Chondrocyte (in vitro differentiated cells): ENCODE measurements around the gene LRRC4C. TPM values are rescaled to one million over a fixed set of nuclear protein-coding genes. Genes with fewer than 3 reads are reported as not detected.

Source experiments
- DNase-seq: peaks from one replicate; pipeline ENCODE4 v3.0.0; 2021; ENCODE audit warnings: mixed read lengths, low spot score
- H3K27ac Mint-ChIP-seq: one replicate; pipeline ENCODE4 v1.8.0; 2021; ENCODE audit warnings: mild to moderate bottlenecking, moderate library complexity, mixed read lengths; ENCODE audit not compliant: unreplicated experiment
- H3K27me3 Mint-ChIP-seq: 2 replicates; pipeline ENCODE4 v1.8.0; 2021; ENCODE audit warnings: low read depth, mixed read lengths
- H3K36me3 Mint-ChIP-seq: 2 replicates; pipeline ENCODE4 v1.8.0; 2021; ENCODE audit warnings: low read depth, mixed read lengths
- H3K4me1 Mint-ChIP-seq: 2 replicates; pipeline ENCODE4 v1.8.0; 2021; ENCODE audit warnings: low read depth, mild to moderate bottlenecking, mixed read lengths
- H3K4me3 Mint-ChIP-seq: one replicate; pipeline ENCODE4 v1.8.0; 2021; ENCODE audit warnings: mild to moderate bottlenecking, moderate library complexity, mixed read lengths; ENCODE audit not compliant: unreplicated experiment
- H3K9me3 Mint-ChIP-seq: 2 replicates; pipeline ENCODE4 v1.8.0; 2021; ENCODE audit warnings: low read depth, mixed read lengths
- total RNA-seq: library from RNA; stranded (reverse); gene quantifications from 3 replicates; pipeline ENCODE4 v1.2.1, GENCODE V29; 2021
- TF ChIP-seq, protein P1 (sequence below): fragments of 200-600 bp; sonication (generic); IDR thresholded peaks from 2 replicates; pipeline ENCODE4 v1.5.0; 2021; ENCODE audit warnings: antibody characterized with exemption, mild to moderate bottlenecking, moderate library complexity

LRRC4C gene
- total RNA-seq, 1 donor from 2014 or later = 0.72 TPM

DNA sequence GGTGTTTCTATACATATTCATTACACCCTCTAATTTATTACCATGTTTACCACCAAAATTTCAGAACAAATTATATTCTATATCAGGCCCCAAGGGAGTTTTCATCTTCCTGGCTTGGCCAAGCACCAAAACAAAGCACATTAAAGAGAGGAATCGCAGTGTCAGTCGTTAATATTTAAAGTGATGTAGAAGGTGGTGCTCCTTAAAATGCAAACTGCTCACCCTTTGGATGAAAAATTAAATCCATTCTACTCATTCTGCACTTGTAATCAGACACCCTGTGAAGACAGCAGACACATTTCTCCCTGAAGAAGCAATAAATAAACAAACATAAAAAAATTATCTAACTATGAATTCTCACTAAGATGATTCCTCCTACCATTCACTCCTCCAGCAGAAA, 113.4 kb downstream of the LRRC4C start:
- H3K4me1 Mint-ChIP-seq = no peaks in the 10 kb centered on the region
- TF ChIP-seq, protein P1, sequence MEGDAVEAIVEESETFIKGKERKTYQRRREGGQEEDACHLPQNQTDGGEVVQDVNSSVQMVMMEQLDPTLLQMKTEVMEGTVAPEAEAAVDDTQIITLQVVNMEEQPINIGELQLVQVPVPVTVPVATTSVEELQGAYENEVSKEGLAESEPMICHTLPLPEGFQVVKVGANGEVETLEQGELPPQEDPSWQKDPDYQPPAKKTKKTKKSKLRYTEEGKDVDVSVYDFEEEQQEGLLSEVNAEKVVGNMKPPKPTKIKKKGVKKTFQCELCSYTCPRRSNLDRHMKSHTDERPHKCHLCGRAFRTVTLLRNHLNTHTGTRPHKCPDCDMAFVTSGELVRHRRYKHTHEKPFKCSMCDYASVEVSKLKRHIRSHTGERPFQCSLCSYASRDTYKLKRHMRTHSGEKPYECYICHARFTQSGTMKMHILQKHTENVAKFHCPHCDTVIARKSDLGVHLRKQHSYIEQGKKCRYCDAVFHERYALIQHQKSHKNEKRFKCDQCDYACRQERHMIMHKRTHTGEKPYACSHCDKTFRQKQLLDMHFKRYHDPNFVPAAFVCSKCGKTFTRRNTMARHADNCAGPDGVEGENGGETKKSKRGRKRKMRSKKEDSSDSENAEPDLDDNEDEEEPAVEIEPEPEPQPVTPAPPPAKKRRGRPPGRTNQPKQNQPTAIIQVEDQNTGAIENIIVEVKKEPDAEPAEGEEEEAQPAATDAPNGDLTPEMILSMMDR = no peak
- H3K4me3 Mint-ChIP-seq = no peak overlapping the region
- H3K36me3 Mint-ChIP-seq = no peaks in the 10 kb centered on the region
- no peak for DNase-seq
- no peak overlapping the region for H3K27ac Mint-ChIP-seq
- no peaks in the 10 kb centered on the region for H3K27me3 Mint-ChIP-seq
- no peaks in the 10 kb centered on the region for H3K9me3 Mint-ChIP-seq

DNA sequence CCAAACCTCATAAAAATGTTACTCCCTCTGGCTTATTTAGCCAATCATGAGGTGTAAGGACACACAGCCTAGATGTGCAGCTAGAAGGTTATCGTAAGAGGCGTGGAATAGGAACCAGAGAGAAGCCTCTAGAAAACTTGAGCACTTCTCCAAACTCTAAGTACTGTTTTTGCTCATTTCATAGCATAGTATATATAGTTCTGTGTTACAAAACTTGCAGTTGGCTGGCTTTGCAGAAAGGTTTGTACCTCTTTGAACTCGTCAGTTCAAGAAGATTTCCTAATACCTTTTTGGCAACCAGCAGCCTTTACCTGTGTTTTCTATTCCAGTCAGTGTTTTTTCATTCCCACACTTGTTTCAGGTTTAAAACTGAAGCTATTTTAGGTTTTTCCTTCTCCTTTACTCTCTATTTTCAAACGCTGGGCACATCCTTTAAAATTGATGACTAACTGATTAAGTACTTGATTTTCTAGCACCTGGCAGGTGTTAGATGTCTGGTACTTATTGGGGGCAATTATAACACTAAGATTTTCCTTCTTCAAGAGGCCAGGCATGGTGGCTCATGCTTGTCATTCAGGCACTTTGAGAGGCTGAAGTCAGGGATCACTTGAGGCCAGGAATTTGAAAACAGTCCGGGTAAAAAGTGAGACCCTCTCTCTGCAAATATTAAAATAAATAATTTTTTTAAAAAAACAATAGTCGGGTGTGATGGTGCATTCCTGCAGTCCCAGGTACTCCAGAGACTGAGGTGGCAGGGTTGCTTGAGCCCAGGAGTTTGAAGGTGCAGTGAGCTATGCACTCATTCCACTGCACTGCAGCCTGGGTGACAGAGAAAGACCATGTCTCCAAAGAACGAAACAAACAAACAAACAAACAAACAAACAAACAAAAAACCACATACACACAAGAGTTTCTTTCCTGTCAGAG, 125.2 kb downstream of the LRRC4C start:
- no peaks in the 10 kb centered on the region for H3K4me1 Mint-ChIP-seq
- H3K36me3 Mint-ChIP-seq = no peaks in the 10 kb centered on the region
- TF ChIP-seq, protein P1 = no peak
- H3K27ac Mint-ChIP-seq = no peak overlapping the region
- no peak overlapping the region for H3K4me3 Mint-ChIP-seq
- DNase-seq = no peak
- H3K9me3 Mint-ChIP-seq = no peaks in the 10 kb centered on the region
- H3K27me3 Mint-ChIP-seq = no peaks in the 10 kb centered on the region

DNA sequence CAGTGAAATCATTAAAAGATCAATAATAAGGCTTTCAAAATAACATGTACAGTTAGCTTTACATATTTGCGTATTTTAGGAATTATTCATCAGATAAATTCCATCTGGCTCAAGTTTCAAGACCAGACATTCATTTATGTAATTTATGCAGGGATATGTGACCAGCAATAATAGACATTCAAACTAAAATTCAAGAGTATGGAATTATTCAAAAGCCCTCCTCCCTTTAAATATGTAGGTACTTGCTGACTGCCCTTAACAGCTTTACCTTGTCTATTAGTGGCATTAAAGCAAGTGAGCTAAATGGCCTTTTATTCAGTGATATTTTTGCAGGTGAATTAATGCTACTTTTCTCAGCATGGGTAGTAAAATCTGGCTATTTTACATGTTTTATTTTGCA, 126.1 kb downstream of the LRRC4C start:
- Mint-ChIP-seq H3K4me3 (no peak overlapping the region), H3K4me1 (no peaks in the 10 kb centered on the region), H3K9me3 (no peaks in the 10 kb centered on the region), H3K27me3 (no peaks in the 10 kb centered on the region), H3K27ac (no peak overlapping the region), H3K36me3 (no peaks in the 10 kb centered on the region)
- DNase-seq = no peak
- TF ChIP-seq, protein P1 = no peak

DNA sequence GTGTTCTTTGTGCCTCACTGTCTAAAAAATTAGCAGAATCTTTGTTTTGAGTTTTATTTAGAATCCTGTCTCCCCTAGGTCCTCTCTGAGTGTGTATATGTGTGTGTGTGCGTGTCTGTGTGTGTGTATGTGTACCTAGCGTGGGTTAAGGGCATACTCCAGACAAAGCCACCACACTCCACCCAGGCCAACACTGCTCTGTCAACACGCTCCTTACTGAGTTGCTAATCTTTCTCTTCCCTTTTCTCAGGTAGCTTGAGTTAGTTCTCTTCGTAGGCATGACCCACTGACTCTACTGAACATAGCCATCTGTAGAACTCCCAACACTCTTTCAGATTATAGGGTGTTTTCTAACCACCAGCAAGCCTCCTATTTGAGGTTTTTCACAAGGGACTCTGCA, 131.1 kb downstream of the LRRC4C start:
- no peak overlapping the region for H3K27ac Mint-ChIP-seq
- no peaks in the 10 kb centered on the region for H3K27me3 Mint-ChIP-seq
- H3K4me3 Mint-ChIP-seq = no peak overlapping the region

DNA sequence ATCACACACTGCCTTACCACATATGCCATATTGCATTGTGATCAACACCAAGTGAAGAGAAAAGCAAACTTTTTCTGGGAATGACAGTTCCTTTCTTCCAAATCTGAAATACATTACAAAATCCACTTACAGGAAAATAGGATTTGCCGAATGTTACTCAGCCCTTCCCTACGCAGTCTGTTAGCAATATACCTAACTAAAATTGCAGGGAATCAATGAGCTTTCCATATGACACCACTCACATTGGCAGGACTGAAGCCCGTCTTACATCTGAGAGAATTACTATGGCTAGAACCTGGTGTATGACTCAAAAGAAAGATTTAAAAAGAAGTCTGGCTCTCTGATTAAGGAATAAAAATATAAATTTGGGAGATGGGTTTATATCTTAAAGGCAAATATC, 136.0 kb downstream of the LRRC4C start:
- Mint-ChIP-seq H3K9me3 (no peaks in the 10 kb centered on the region), H3K4me1 (no peaks in the 10 kb centered on the region), H3K36me3 (no peaks in the 10 kb centered on the region), H3K4me3 (no peak overlapping the region), H3K27ac (no peak overlapping the region), H3K27me3 (no peaks in the 10 kb centered on the region)
- no peak for DNase-seq
- TF ChIP-seq, protein P1 = no peak

More for the DNA sequence above, 131.1 kb downstream of the LRRC4C start:
- no peaks in the 10 kb centered on the region for H3K9me3 Mint-ChIP-seq
- no peaks in the 10 kb centered on the region for H3K4me1 Mint-ChIP-seq
- no peak for DNase-seq
- TF ChIP-seq, protein P1 = no peak
- no peaks in the 10 kb centered on the region for H3K36me3 Mint-ChIP-seq
